IPS-18c (cell line): ENCODE results near the gene ASXL2.

Experiments
- H3K4me3 ChIP-seq: 2 replicates; pipeline ENCODE4 v1.7.0; 2013; ENCODE audit warnings: low read depth, mild to moderate bottlenecking, low read length, moderate library complexity; ENCODE audit not compliant: insufficient read depth
- H3K9me3 ChIP-seq: one replicate; pipeline ENCODE4 v1.6.1; 2013; ENCODE audit warnings: mild to moderate bottlenecking, low read length, moderate library complexity; ENCODE audit not compliant: control insufficient read depth, insufficient read depth

Gene ASXL2

DNA sequence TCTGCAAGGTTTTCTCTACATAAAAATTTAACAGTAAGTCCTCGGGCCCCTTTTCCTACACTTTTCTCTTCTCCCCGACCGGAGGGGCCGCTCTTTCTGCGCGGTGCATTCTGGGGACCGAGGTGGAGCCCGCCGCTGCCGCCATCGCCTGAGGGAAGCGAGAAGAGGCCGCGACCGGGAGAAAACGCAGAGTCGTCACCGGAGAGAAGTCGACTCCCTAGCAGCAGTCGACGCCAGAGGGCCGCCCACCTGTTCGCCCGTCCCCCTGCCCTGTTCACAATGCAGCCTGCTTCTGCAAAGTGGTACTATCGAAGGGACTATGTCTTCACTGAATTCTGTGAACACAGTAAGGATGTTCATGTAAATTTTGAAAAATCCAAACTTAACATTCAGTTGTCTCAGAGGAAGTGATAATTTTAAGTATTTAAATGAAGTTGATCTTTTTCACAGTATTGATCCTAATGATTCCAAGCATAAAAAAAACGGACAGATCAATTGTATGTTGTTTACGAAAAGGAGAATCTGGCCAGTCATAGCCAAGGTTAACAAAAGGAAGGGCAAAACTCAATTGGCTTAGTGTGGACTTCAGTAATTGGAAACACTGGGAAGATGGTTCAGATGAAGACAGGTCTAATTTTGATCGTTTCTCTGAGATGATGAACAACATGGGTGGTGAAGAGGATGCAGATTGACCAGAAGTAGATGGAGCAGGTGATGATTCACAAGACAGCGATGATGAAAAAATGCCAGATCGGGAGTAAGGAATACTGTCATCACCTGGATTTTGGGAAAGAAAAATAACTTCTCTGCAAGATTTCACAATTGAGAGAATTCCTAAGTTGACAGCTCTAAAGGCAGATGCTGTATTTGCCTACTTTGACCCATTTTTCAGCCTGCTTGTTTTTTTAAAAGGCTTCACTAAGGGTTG, 55.8 kb downstream of the ASXL2 start:
- Histone ChIP-seq H3K9me3 (no peaks in the 10 kb centered on the region), H3K4me3 (no peak overlapping the region)

DNA sequence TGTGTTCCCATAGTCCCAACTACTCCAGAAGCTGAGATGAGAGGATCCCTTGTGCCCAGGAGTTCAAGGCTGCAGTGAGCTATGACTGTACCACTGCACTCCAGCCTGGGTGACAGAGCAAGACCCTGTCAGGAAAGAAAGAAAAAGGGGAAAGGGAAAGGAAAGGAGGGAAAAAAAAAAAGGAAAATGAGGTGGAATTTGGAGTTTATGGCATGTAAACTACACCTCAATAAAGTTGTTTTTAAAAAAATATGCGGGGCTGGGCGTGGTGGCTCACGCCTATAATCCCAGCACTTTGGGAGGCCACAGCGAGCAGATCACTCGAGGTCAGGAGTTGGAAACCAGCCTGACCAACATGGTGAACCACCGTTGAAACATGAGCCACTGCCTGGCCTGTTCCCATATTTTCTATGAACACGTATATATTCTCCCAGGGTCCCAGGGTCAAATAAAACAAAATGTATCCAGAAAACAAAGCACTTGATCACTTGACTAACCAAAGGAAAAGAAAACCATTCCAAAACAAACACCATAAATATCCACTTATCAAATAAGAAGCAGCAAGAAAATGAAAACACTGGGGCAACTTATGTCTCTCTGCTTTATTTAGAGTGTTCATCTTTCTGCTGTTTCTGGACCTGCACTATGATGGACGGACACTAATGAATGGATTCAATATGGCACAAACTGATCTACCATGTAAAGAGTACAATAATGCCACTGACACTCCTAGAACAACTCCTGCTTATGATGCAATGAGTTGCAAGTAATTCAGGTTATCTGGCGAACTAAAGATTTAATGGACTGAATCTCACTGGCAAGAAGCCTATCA, 56.8 kb downstream of the ASXL2 start:
- Histone ChIP-seq H3K9me3 (no peaks in the 10 kb centered on the region), H3K4me3 (no peak overlapping the region)

- no peak overlapping the region for H3K4me3 ChIP-seq
- H3K9me3 ChIP-seq: no peaks in the 10 kb centered on the region
Measured at GRCh38 chr2:25819597-25820039, 58.7 kb downstream of the ASXL2 start.

DNA sequence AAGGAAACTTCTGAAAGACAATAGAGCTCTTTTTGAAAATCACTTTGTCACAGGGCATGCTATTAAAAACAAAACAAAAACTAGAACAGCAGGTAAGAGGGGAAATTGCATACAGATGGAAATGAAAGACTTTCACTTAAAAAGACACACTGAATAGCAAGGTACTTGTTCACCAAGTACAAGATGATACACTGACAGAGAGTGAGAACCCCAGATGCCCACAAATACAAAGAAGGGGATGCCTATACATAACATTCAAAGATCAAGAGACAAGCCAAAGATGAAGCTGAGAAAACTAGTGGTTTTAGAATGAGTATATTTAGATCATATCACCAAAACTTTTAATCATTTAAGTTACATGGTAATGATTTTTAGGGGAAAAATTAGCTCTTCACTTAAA, 60.7 kb downstream of the ASXL2 start:
- Histone ChIP-seq H3K9me3 (no peaks in the 10 kb centered on the region), H3K4me3 (no peak overlapping the region)

DNA sequence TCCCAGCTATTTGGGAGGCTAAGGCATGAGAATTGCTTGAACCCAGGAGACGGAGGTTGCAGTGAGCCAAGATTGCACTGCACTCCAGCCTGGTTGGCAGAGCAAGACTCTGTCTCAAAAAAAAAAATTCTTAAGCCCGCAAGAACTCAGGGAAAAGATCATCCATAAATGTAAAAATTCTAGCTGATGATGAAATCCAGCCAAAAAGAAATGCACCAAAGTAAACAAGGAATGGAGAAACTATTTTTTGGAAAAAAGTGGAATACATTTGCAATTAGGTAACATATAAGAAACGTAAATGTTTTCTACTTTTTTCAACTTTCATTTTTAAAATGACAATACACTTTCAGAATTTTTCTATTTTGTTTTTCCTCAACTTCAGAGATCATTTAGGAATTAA, 61.3 kb downstream of the ASXL2 start:
- no peak overlapping the region for H3K4me3 ChIP-seq
- no peaks in the 10 kb centered on the region for H3K9me3 ChIP-seq

DNA sequence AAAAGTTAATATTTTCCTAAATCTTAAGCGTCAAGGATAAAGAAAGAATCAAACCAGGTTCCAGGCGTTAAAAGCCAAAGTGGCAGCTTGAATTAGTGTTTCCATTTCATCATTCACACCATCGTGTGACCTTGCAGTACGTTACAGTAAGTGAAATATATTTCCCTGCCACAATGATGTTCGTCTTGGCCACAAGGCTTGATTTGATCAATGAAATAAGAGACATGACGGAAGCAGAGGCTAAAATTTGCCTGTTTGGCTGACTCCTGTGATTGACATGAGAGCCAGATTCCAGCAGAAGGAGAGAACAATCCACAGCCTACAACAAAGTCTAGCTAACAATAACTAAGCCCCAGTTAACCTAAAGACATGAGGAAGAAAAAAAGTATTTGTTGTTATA, 62.0 kb downstream of the ASXL2 start:
- H3K9me3 ChIP-seq: no peaks in the 10 kb centered on the region
- no peak overlapping the region for H3K4me3 ChIP-seq

GRCh38 chr2:25814681-25815080, 63.6 kb downstream of the ASXL2 start:
- H3K4me3 ChIP-seq: no peak overlapping the region
- no peaks in the 10 kb centered on the region for H3K9me3 ChIP-seq

DNA sequence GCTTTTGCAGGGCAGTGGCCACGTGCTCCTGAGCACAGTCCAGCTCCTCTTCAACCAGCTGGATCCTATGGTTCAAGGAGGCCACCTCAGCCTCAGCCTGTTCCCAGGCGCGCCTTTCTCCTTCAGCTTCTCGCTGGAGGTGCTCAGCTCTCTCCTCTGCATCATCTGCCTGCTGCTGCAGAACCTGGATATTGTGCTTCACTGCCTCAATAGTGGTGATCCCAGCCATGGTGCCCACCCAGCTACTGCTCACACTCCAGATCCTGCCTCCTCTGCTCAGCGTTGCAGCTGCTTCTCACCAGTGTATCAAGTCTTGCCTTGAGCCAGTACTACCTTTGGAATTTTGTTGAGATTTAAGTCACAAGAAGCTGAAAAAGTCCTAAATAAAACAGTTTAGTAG, 67.9 kb downstream of the ASXL2 start:
- H3K4me3 ChIP-seq: no peak overlapping the region
- H3K9me3 ChIP-seq: no peaks in the 10 kb centered on the region

GRCh38 chr2:25809646-25810045, 68.6 kb downstream of the ASXL2 start:
- Histone ChIP-seq H3K9me3 (no peaks in the 10 kb centered on the region), H3K4me3 (no peak overlapping the region)

- H3K4me3 ChIP-seq: no peak overlapping the region
- no peaks in the 10 kb centered on the region for H3K9me3 ChIP-seq
Measured at GRCh38 chr2:25808006-25808383, 70.3 kb downstream of the ASXL2 start.

- H3K9me3 ChIP-seq: no peaks in the 10 kb centered on the region
- no peak overlapping the region for H3K4me3 ChIP-seq
Measured at GRCh38 chr2:25806941-25807340, 71.3 kb downstream of the ASXL2 start.

DNA sequence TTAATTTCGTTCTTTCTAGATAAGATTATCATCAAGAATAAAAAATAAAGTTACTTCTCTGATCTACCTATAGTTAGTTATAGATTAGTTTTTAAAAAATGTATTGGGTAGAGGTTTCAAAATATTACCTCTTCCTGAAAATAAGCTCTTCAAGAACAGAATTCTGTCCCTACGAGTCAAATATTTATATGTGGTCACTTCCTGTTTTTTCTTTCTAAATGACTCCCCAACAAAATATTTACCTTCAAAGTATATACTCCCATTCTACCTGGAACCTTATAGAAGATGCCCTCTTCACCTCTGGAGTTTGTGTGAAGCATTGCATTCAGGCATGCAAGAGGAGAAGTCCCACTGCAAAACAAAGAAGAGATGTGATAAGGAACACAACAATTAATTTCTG, 72.3 kb downstream of the ASXL2 start:
- no peaks in the 10 kb centered on the region for H3K9me3 ChIP-seq
- no peak overlapping the region for H3K4me3 ChIP-seq

DNA sequence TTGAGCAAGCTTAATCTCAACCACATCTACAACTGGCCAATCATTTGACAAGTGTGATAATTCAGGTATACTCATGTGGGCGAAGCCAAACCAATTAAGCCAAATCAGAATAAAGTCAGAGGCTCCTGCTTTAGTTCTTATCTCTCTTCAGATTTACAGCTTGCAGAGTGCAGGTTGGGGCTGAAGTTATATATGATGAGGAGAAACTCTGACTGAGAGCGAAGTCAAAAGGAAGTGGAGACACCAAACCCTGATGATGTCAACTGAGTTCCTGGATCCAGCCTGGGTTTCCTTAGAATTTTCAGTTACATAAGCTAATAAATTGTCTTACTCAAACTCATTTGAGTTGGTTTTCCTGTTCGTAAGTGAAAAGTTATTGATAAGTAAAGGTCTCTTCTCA, 73.9 kb downstream of the ASXL2 start:
- no peaks in the 10 kb centered on the region for H3K9me3 ChIP-seq
- H3K4me3 ChIP-seq: no peak overlapping the region

DNA sequence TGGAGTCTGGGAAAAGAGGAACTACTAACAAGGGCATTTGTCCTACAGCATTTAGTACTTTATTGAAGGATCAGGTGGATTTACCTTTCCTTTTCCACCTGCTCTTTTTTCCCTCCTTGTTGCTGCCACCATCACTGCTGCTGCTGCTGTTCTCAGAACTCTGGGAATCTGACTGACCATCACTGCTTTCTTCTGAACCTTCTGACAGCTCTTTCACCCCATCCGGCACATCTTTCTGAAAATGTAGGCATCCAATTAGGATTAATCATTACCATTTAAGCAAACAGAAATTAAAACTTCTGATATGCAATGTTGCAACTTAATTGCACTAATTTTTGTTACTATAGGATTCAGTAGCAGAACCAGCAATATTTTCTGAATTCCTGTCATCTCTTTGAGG, 79.0 kb downstream of the ASXL2 start:
- Histone ChIP-seq H3K4me3 (no peak overlapping the region), H3K9me3 (no peaks in the 10 kb centered on the region)

- no peaks in the 10 kb centered on the region for H3K9me3 ChIP-seq
- no peak overlapping the region for H3K4me3 ChIP-seq
Measured at GRCh38 chr2:25797620-25798488, 80.4 kb downstream of the ASXL2 start.

GRCh38 chr2:25794544-25795276, 83.6 kb downstream of the ASXL2 start:
- H3K9me3 ChIP-seq: no peaks in the 10 kb centered on the region
- no peak overlapping the region for H3K4me3 ChIP-seq
